Stimulated activated CD4-positive, alpha-beta T cell treated with anti-CD3 and anti-CD28 coated beads, Interleukin-15, amount 100 ng/mL, for 48 hours (primary cell): ENCODE measurements around the gene SORL1-AS1.

Experiments
- DNase-seq, 2 donors: peaks; one replicate each; pipeline ENCODE4 v3.0.0-alpha.2; 2020; ENCODE audit warnings: low read depth in 2 of 2

The SORL1-AS1 gene

DNA sequence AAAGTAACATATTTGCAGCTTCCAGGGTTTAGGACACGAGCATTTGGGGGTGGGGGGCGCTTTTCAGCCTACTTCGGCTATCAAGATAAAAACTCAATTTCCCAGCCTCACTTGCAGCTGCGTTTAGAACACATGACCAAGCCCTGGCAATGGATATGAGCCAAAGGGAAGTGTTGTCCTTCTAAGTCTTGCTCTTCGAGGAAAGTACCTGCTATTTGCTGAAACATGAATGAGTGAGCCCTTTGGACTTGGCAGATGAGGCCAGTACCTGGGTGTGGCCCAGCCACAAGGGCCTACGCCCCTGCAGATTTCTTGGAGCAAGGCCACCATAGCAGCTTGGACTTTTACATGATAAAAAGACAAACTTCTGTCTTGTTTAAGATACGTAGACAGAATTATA lies 60.9 kb downstream of the SORL1-AS1 start:
- DNase-seq, result no peak

DNA sequence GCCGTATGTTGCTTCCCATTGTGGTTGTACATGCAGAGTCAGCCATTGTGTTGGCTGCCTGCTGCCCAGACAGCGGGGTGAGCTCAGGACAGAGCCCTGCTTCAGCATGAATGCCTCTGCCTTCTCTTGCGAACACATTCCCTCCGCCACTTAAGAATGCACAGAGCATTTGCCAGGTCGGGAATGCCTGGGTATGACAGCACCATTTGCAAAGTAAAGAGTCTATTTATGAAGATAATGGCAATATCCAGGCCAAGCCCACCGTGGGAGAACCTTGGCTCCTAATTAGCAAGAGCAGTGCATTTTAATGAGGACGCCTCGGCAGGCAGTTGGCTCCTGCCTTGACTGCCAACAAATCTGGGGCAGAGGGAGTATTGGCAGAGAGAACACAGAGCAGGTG lies 63.1 kb downstream of the SORL1-AS1 start:
- no peak for DNase-seq
